ENCODE data around the gene PKD2L1. TPM values are rescaled to one million over a fixed set of nuclear protein-coding genes. Genes with fewer than 3 reads are reported as not detected.

PKD2L1 gene
- total and polyA plus RNA-seq, 9 of the 15 experiments (the other 6 are each of a cell fraction or from before 2014, with no cell fraction given), result not detected

DNA sequence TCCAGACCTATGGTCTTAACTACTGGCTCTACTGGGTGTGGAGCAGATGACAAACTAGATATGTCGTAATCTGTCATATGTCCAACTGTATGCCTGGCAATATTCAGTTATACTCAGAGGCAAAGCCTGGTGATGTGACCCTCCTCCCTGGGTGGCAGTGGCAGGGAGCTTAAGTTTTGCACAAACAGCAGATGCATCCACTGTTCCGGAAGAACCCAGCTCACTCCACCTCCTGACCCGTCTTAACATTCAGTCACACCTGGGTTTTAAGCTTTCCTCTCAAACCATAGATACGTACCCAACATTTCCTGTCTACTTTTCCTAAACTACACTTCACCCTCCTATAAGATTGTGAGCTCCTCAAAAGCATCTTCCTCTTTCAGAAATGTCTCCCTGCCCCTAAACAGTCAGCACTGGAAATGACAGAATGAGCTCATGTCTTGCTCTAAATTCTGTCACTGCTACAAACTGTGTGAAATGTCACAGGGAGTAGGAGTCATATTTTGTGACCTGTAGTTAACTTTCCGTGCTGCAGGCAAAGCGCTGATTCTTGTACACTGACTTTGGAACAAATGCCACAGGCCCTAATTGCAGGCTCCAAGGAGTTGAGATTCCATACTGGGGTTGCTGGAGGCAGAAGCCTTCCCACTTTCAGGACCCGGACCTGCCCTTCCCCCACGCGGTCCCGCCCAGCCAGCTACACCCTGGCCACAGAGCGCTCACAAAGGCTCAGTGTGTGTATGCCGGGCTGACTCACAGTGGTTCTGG, 40.9 kb upstream of the PKD2L1 start (continued):
- TF ChIP-seq CREB5 (CRISPR knock-in tag; IDR thresholded peaks at IDR 0.05) (0 out of 2 replicates have a peak, but pooled peaks have one; percentile 14), RCOR1 (IDR thresholded peaks at IDR 0.05; ENCODE audit: borderline replicate concordance in 1 of 2, low read depth in 2 of 2, low read length in 2 of 2) (peak; percentile 4 to 19; a peak in 1 of 4 replicates), DPF2 (IDR thresholded peaks at IDR 0.05) (peak; percentile 55; the same call in 1 of the 2 replicates), SMAD4 (CRISPR knock-in tag; conservative IDR thresholded peaks at IDR 0.05) (peak; percentile 64), ELF4 (CRISPR knock-in tag; IDR thresholded peaks at IDR 0.05) (no peak), POLR2G (IDR thresholded peaks at IDR 0.05; ENCODE audit: low read depth, low read length) (peak; percentile 80), CREB1 (IDR thresholded peaks at IDR 0.05) (0 out of 2 replicates have a peak, but pooled peaks have one; percentile 29), CREB1 (CRISPR knock-in tag; IDR thresholded peaks at IDR 0.05) (no peak), C11orf30 (IDR thresholded peaks at IDR 0.05; ENCODE audit: low read depth) (no peak), ZNF408 (CRISPR knock-in tag; IDR thresholded peaks at IDR 0.05; ENCODE audit: low read depth) (no peak), SRF (CRISPR knock-in tag; IDR thresholded peaks at IDR 0.05) (0 out of 4 replicates have a peak, but pooled peaks of 1 of the 2 experiments have one; percentile 7), MED1 (CRISPR knock-in tag; IDR thresholded peaks at IDR 0.05; ENCODE audit: borderline replicate concordance) (no peak), SOX6 (IDR thresholded peaks at IDR 0.05) (peak; percentile 64), E2F4 (CRISPR knock-in tag; IDR thresholded peaks at IDR 0.05; ENCODE audit: low read depth) (no peak), POLR2A (conservative IDR thresholded peaks at IDR 0.05) (peak; percentile 62; the same call in 1 of the 2 replicates), BRD9 (IDR thresholded peaks at IDR 0.05; ENCODE audit: low read depth, partially characterized antibody) (peak; percentile 36), CREM (IDR thresholded peaks at IDR 0.05; ENCODE audit: low read depth) (peak; percentile 33; the same call in 1 of the 2 replicates), ZNF589 (CRISPR knock-in tag; IDR thresholded peaks at IDR 0.05; ENCODE audit: low read depth) (0 out of 2 replicates have a peak, but pooled peaks have one; percentile 58)
- TF ChIP-seq, protein P1, sequence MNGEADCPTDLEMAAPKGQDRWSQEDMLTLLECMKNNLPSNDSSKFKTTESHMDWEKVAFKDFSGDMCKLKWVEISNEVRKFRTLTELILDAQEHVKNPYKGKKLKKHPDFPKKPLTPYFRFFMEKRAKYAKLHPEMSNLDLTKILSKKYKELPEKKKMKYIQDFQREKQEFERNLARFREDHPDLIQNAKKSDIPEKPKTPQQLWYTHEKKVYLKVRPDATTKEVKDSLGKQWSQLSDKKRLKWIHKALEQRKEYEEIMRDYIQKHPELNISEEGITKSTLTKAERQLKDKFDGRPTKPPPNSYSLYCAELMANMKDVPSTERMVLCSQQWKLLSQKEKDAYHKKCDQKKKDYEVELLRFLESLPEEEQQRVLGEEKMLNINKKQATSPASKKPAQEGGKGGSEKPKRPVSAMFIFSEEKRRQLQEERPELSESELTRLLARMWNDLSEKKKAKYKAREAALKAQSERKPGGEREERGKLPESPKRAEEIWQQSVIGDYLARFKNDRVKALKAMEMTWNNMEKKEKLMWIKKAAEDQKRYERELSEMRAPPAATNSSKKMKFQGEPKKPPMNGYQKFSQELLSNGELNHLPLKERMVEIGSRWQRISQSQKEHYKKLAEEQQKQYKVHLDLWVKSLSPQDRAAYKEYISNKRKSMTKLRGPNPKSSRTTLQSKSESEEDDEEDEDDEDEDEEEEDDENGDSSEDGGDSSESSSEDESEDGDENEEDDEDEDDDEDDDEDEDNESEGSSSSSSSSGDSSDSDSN (IDR thresholded peaks at IDR 0.05; ENCODE audit: borderline replicate concordance in 1 of 2, low read depth in 2 of 2, low read length in 2 of 2), result peak; percentile 40 to 90; a peak in 3 of 4 replicates
- TF ChIP-seq, protein P2, sequence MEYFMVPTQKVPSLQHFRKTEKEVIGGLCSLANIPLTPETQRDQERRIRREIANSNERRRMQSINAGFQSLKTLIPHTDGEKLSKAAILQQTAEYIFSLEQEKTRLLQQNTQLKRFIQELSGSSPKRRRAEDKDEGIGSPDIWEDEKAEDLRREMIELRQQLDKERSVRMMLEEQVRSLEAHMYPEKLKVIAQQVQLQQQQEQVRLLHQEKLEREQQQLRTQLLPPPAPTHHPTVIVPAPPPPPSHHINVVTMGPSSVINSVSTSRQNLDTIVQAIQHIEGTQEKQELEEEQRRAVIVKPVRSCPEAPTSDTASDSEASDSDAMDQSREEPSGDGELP (CRISPR knock-in tag; IDR thresholded peaks at IDR 0.05; ENCODE audit: borderline replicate concordance), result peak; percentile 61; the same call in 1 of the 2 replicates
- TF ChIP-seq, protein P3, sequence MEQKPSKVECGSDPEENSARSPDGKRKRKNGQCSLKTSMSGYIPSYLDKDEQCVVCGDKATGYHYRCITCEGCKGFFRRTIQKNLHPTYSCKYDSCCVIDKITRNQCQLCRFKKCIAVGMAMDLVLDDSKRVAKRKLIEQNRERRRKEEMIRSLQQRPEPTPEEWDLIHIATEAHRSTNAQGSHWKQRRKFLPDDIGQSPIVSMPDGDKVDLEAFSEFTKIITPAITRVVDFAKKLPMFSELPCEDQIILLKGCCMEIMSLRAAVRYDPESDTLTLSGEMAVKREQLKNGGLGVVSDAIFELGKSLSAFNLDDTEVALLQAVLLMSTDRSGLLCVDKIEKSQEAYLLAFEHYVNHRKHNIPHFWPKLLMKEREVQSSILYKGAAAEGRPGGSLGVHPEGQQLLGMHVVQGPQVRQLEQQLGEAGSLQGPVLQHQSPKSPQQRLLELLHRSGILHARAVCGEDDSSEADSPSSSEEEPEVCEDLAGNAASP (IDR thresholded peaks at IDR 0.05), result no peak
